Endodermal cell (in vitro differentiated cells): Measurements from ENCODE around the gene FTO. TPM values are rescaled to one million over a fixed set of nuclear protein-coding genes. Genes with fewer than 3 reads are reported as not detected.

Experiments used
- DNase-seq: peaks from one replicate; pipeline ENCODE4 v3.0.0-alpha.2; 2017
- H3K27ac ChIP-seq: 2 replicates; pipeline ENCODE4 v1.5.1; 2013; ENCODE audit warnings: mild to moderate bottlenecking, low read depth, low read length, moderate library complexity
- H3K27me3 ChIP-seq: 2 replicates; pipeline ENCODE4 v1.6.1; 2013; ENCODE audit warnings: mild to moderate bottlenecking, low read length, moderate library complexity; ENCODE audit not compliant: insufficient read depth, control insufficient read depth, poor library complexity, severe bottlenecking
- H3K36me3 ChIP-seq: 2 replicates; pipeline ENCODE4 v1.7.0; 2013; ENCODE audit warnings: mild to moderate bottlenecking, low read length, moderate library complexity; ENCODE audit not compliant: control insufficient read depth, insufficient read depth
- H3K4me1 ChIP-seq: one replicate; pipeline ENCODE4 v1.7.0; 2013; ENCODE audit warnings: low read length; ENCODE audit not compliant: control insufficient read depth, insufficient read depth
- H3K4me3 ChIP-seq: 2 replicates; pipeline ENCODE4 v1.5.1; 2013; ENCODE audit warnings: mild to moderate bottlenecking, low read length, moderate library complexity
- H3K9ac ChIP-seq: 2 replicates; pipeline ENCODE4 v1.6.1; 2013; ENCODE audit warnings: mild to moderate bottlenecking, low read length, moderate library complexity; ENCODE audit not compliant: poor library complexity, severe bottlenecking; ENCODE audit errors: extremely low read depth
- H3K9me3 ChIP-seq: 2 replicates; pipeline ENCODE4 v1.6.1; 2013; ENCODE audit warnings: mild to moderate bottlenecking, low read length, moderate library complexity; ENCODE audit not compliant: control insufficient read depth
- H3K27ac Mint-ChIP-seq: 2 replicates; pipeline ENCODE4 v1.8.0; 2020; ENCODE audit warnings: mixed read lengths
- H3K27me3 Mint-ChIP-seq: 2 replicates; pipeline ENCODE4 v1.8.0; 2021; ENCODE audit warnings: mild to moderate bottlenecking, mixed read lengths; ENCODE audit not compliant: insufficient read depth
- H3K36me3 Mint-ChIP-seq: 2 replicates; pipeline ENCODE4 v1.8.0; 2020; ENCODE audit warnings: low read depth, mixed read lengths
- H3K4me1 Mint-ChIP-seq: 2 replicates; pipeline ENCODE4 v1.8.0; 2020; ENCODE audit warnings: mixed read lengths
- H3K4me3 Mint-ChIP-seq: 2 replicates; pipeline ENCODE4 v1.8.0; 2020; ENCODE audit warnings: mild to moderate bottlenecking, moderate library complexity, mixed read lengths
- H3K9me3 Mint-ChIP-seq: 2 replicates; pipeline ENCODE4 v1.8.0; 2020; ENCODE audit warnings: mild to moderate bottlenecking, mixed read lengths
- WGBS, 2 experiments: methylation state at CpG; one replicate each; pipeline versions ENCODE4 v1.1.5 to v1.1.7; 2013; ENCODE audit warnings: missing lambda C conversion rate in 2 of 2, mixed read lengths in 1 of 2; ENCODE audit not compliant: insufficient coverage in 1 of 2, insufficient read length in 1 of 2; 5-methylcytosine and 5-hydroxymethylcytosine counted together
- total RNA-seq, 2 donors: library from RNA; stranded (reverse); fragmentation: NEBNext Ultra II Directional in 1 of 2; extraction: Animal tissue kit (Norgen Biotek cat#: 25700) in 1 of 2; gene quantifications; 2 replicates in 1 of 2; 3 replicates in 1 of 2; pipeline ENCODE4 v1.2.1, GENCODE V29; 2021
- TF ChIP-seq, protein P1 (sequence below): fragments of 200-600 bp; sonication (generic); conservative IDR thresholded peaks from 2 replicates; pipeline ENCODE4 v1.5.0; 2021; ENCODE audit warnings: antibody characterized with exemption, mild to moderate bottlenecking

Gene FTO
- total RNA-seq, 2 donors from 2014 or later: 80.3 to 102 TPM

DNA sequence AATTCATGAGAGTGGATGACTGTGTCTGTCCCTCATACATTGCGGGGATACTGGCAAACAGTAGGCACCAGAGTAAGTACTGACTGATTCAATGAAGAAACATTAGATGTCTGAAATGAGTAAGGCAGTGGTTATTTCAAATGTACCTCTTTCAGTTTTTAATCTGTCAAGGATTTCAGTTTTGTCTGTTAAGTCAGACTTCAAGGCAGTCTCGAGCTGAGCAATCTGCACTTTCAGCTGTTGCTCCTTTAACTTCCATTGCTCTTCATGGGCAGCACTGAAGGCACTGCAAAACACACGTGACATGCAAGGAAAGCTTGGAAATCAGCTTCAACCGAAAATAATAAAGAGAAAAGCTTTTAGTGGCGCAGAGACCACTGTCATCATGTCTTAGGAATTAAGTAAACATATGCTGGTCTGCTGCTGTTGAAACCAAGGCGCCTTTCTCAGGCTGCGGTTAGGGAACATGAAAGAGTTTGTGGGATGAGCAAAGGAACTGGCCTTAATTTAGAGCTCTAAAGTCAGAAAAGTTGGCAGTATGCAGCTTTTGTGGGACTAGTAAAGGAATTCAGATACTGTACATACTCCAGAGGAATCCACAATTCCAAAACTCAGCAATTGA, 39.1 kb upstream of the FTO start:
- Histone ChIP-seq H3K27ac (no peak overlapping the region), H3K27me3 (no peaks in the 10 kb centered on the region), H3K4me1 (no peaks in the 10 kb centered on the region), H3K9ac (no peak overlapping the region), H3K36me3 (no peaks in the 10 kb centered on the region), H3K4me3 (no peak overlapping the region), H3K9me3 (no peaks in the 10 kb centered on the region)
- TF ChIP-seq, protein P1, sequence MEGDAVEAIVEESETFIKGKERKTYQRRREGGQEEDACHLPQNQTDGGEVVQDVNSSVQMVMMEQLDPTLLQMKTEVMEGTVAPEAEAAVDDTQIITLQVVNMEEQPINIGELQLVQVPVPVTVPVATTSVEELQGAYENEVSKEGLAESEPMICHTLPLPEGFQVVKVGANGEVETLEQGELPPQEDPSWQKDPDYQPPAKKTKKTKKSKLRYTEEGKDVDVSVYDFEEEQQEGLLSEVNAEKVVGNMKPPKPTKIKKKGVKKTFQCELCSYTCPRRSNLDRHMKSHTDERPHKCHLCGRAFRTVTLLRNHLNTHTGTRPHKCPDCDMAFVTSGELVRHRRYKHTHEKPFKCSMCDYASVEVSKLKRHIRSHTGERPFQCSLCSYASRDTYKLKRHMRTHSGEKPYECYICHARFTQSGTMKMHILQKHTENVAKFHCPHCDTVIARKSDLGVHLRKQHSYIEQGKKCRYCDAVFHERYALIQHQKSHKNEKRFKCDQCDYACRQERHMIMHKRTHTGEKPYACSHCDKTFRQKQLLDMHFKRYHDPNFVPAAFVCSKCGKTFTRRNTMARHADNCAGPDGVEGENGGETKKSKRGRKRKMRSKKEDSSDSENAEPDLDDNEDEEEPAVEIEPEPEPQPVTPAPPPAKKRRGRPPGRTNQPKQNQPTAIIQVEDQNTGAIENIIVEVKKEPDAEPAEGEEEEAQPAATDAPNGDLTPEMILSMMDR: no peak
- DNase-seq: no peak
- Mint-ChIP-seq H3K9me3 (no peaks in the 10 kb centered on the region), H3K27me3 (no peaks in the 10 kb centered on the region), H3K4me3 (no peak overlapping the region), H3K36me3 (peaks cover 2% of the 10 kb centered on the region), H3K4me1 (no peaks in the 10 kb centered on the region), H3K27ac (no peak overlapping the region)
- 86 to 91% methylated on average over 6 to 7 of the region's 7 CpGs for WGBS, 2 experiments

DNA sequence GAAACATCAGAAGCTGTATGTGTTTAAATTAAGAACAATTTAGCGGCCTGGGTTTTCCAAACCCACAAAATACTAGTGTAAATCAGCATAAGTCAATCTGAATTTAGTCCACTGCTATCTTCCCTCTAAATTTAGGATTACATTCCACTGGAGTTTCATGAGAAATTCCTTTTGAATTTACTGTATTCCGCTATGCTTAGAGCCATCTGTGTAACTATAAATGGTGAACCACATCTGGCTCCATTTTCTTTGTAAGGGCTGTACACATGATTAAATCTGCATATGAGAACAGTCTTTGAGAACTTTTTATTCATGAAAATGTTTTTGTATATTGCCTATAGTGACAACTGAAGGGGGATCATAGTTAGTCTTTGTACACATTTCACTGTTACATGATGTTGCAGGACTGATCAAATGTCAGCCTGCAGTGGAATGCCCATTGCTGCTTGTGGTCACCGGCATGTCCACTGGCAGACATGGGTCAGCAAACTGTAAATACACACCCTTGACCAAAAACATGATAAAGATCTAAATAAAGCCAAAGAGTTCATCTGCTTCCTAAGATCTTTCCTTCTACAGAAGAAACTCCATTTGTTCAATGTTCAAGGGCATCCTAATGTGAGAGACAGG, 37.1 kb upstream of the FTO start:
- H3K9me3 ChIP-seq: no peaks in the 10 kb centered on the region
- H3K27me3 Mint-ChIP-seq: no peaks in the 10 kb centered on the region
- no peaks in the 10 kb centered on the region for H3K27me3 ChIP-seq
- H3K4me3 Mint-ChIP-seq: no peak overlapping the region
- H3K9me3 Mint-ChIP-seq: no peaks in the 10 kb centered on the region
- no peaks in the 10 kb centered on the region for H3K4me1 ChIP-seq
- no peak overlapping the region for H3K9ac ChIP-seq
- H3K27ac ChIP-seq: no peak overlapping the region
- H3K4me3 ChIP-seq: no peak overlapping the region
- DNase-seq: no peak
- H3K36me3 Mint-ChIP-seq: peaks cover 2% of the 10 kb centered on the region
- TF ChIP-seq, protein P1: no peak
- no peak overlapping the region for H3K27ac Mint-ChIP-seq
- no peaks in the 10 kb centered on the region for H3K4me1 Mint-ChIP-seq
- no peaks in the 10 kb centered on the region for H3K36me3 ChIP-seq
- 89 to 99% methylated on average over 1 to 3 of the region's 3 CpGs for WGBS, 2 experiments

DNA sequence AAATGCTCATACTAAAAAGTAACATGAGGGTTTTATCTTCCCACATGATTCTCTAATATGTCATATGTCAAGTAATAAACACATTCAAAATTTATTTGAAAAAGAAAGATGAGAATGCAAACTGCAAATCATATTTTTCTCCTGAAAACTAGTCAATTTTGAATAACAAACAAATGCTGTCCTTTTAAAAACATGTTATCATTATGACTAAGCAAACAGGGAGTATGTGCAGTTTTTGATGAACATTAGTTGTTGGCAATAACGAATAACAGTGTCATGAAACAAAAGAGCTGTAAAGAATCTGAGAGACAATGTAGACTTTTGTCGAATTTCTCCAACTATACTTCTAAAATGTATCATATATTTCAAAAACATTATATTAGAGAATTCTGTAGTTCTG, 35.1 kb upstream of the FTO start:
- TF ChIP-seq, protein P1: no peak
- Histone ChIP-seq H3K27me3 (no peaks in the 10 kb centered on the region), H3K9me3 (no peaks in the 10 kb centered on the region), H3K36me3 (no peaks in the 10 kb centered on the region), H3K4me1 (no peaks in the 10 kb centered on the region), H3K27ac (no peak overlapping the region), H3K9ac (no peak overlapping the region), H3K4me3 (no peak overlapping the region)
- Mint-ChIP-seq H3K36me3 (peaks cover 2% of the 10 kb centered on the region), H3K4me3 (no peak overlapping the region), H3K9me3 (no peaks in the 10 kb centered on the region), H3K27ac (no peak overlapping the region), H3K4me1 (peaks cover 2% of the 10 kb centered on the region), H3K27me3 (no peaks in the 10 kb centered on the region)
- 100% methylated on average over 1 of the region's 2 CpGs; no CpG with 5 or more reads in 1 of the 2 experiments for WGBS, 2 experiments
- no peak for DNase-seq
